WTC11 (cell line): ENCODE measurements around the gene SPACDR. TPM values are rescaled to one million over a fixed set of nuclear protein-coding genes. Genes with fewer than 3 reads are reported as not detected.

Source experiments
- ATAC-seq: fragments of 200-7000 bp; cut with Tn5 transposase; 2 replicates; pipeline ENCODE4 v1.10.0; 2021; ENCODE audit warnings: mild to moderate bottlenecking, moderate library complexity
- CTCF ChIA-PET: fragments of 300-600 bp; sonication (Branson Sonifier 250); formaldehyde crosslinking; loops from one replicate; lab custom pipeline; 2021; ENCODE audit warnings: antibody characterized with exemption; lab: Charles Lee
- POLR2A ChIA-PET: fragments of 350-600 bp; sonication (Branson Sonifier 250); formaldehyde crosslinking; loops from one replicate; lab custom pipeline; 2021; ENCODE audit warnings: antibody characterized with exemption; lab: Charles Lee
- DNase-seq: peaks from one replicate; pipeline ENCODE4 v3.0.0; 2021; ENCODE audit warnings: low spot score
- H3K27ac Mint-ChIP-seq: 2 replicates; pipeline ENCODE4 v1.8.0; 2021; ENCODE audit warnings: mixed read lengths
- H3K27me3 Mint-ChIP-seq: 2 replicates; pipeline ENCODE4 v1.8.0; 2021; ENCODE audit warnings: low read depth, mild to moderate bottlenecking, moderate library complexity, mixed read lengths
- H3K36me3 Mint-ChIP-seq: 2 replicates; pipeline ENCODE4 v1.8.0; 2021; ENCODE audit warnings: mixed read lengths
- H3K4me1 Mint-ChIP-seq: 2 replicates; pipeline ENCODE4 v1.8.0; 2022; ENCODE audit warnings: mixed read lengths
- H3K4me3 Mint-ChIP-seq: 2 replicates; pipeline ENCODE4 v1.8.0; 2021; ENCODE audit warnings: mild to moderate bottlenecking, moderate library complexity, mixed read lengths
- H3K9me3 Mint-ChIP-seq: 2 replicates; pipeline ENCODE4 v1.8.0; 2021; ENCODE audit warnings: mixed read lengths
- ARID4B ChIP-seq: sonication (generic); formaldehyde crosslinking; IDR thresholded peaks from 2 replicates; pipeline ENCODE4 v1.8.0; 2023; ENCODE audit warnings: missing genetic modification reagents, mild to moderate bottlenecking, borderline replicate concordance
- CTCF ChIP-seq: fragments of 200-600 bp; IDR thresholded peaks from 2 replicates; pipeline ENCODE4 v1.8.0; 2022; ENCODE audit warnings: antibody characterized with exemption
- E2F5 ChIP-seq: sonication (generic); formaldehyde crosslinking; IDR thresholded peaks from 2 replicates; pipeline ENCODE4 v1.8.1; 2022; ENCODE audit warnings: mild to moderate bottlenecking, moderate library complexity, missing genetic modification reagents
- ELF4 ChIP-seq: sonication (generic); formaldehyde crosslinking; IDR thresholded peaks from 2 replicates; pipeline ENCODE4 v1.8.1; 2022; ENCODE audit warnings: low read depth, mild to moderate bottlenecking, moderate library complexity, missing genetic modification reagents
- FOXK1 ChIP-seq: sonication (generic); formaldehyde crosslinking; IDR thresholded peaks from 2 replicates; pipeline ENCODE4 v1.8.0; 2022; ENCODE audit warnings: mild to moderate bottlenecking, moderate library complexity, missing genetic modification reagents
- KAT7 ChIP-seq: sonication (generic); formaldehyde crosslinking; IDR thresholded peaks from 2 replicates; pipeline ENCODE4 v1.8.1; 2023; ENCODE audit warnings: missing genetic modification reagents, mild to moderate bottlenecking, borderline replicate concordance
- MLX ChIP-seq: sonication (generic); formaldehyde crosslinking; IDR thresholded peaks from 2 replicates; pipeline ENCODE4 v1.8.1; 2023; ENCODE audit warnings: mild to moderate bottlenecking, missing genetic modification reagents, moderate library complexity
- NR2C2 ChIP-seq: sonication (generic); formaldehyde crosslinking; IDR thresholded peaks from 2 replicates; pipeline ENCODE4 v1.8.0; 2022; ENCODE audit warnings: mild to moderate bottlenecking, missing genetic modification reagents
- OVOL2 ChIP-seq: fragments of 250-450 bp; sonication (Bioruptor Pico); IDR thresholded peaks from 2 replicates; pipeline ENCODE4 v1.9.0; 2021; ENCODE audit warnings: mild to moderate bottlenecking, borderline replicate concordance
- SMAD3 ChIP-seq: sonication (generic); formaldehyde crosslinking; IDR thresholded peaks from 2 replicates; pipeline ENCODE4 v1.8.0; 2022; ENCODE audit warnings: missing genetic modification reagents, mild to moderate bottlenecking, borderline replicate concordance
- SP1 ChIP-seq: sonication (generic); formaldehyde crosslinking; conservative IDR thresholded peaks from 2 replicates; pipeline ENCODE4 v1.8.1; 2022; ENCODE audit warnings: missing genetic modification reagents
- TEAD1 ChIP-seq: sonication (generic); formaldehyde crosslinking; IDR thresholded peaks from 2 replicates; pipeline ENCODE4 v1.8.0; 2022; ENCODE audit warnings: mild to moderate bottlenecking, missing genetic modification reagents
- ZNF121 ChIP-seq: sonication (generic); formaldehyde crosslinking; IDR thresholded peaks from 2 replicates; pipeline ENCODE4 v1.8.0; 2023; ENCODE audit warnings: missing genetic modification reagents
- ZNF263 ChIP-seq: sonication (generic); formaldehyde crosslinking; IDR thresholded peaks from 2 replicates; pipeline ENCODE4 v1.8.1; 2022; ENCODE audit warnings: low read depth, mild to moderate bottlenecking, moderate library complexity, missing genetic modification reagents
- ZNF396 ChIP-seq: fragments of 250-450 bp; sonication (Bioruptor Pico); IDR thresholded peaks from 2 replicates; pipeline ENCODE4 v1.8.0; 2021; ENCODE audit warnings: mild to moderate bottlenecking, moderate library complexity, borderline replicate concordance
- ZNF423 ChIP-seq: fragments of 250-450 bp; sonication (Bioruptor Pico); IDR thresholded peaks from 2 replicates; pipeline ENCODE4 v2.1.2; 2022; ENCODE audit warnings: mild to moderate bottlenecking, moderate library complexity
- total RNA-seq: library from RNA; stranded (reverse); gene quantifications from 3 replicates; pipeline ENCODE4 v1.2.3, GENCODE V29; 2021
- TF ChIP-seq, protein P1 (sequence below): sonication (generic); formaldehyde crosslinking; IDR thresholded peaks from 2 replicates; pipeline ENCODE4 v1.8.1; 2023; ENCODE audit warnings: mild to moderate bottlenecking, missing genetic modification reagents
- TF ChIP-seq, protein P2 (sequence below): sonication (generic); formaldehyde crosslinking; IDR thresholded peaks from 2 replicates; pipeline ENCODE4 v1.8.1; 2022; ENCODE audit warnings: low read depth, mild to moderate bottlenecking, moderate library complexity, missing genetic modification reagents, borderline replicate concordance
- TF ChIP-seq, protein P3 (sequence below): sonication (generic); formaldehyde crosslinking; IDR thresholded peaks from 2 replicates; pipeline ENCODE4 v1.8.0; 2022; ENCODE audit warnings: missing genetic modification reagents

The SPACDR gene
- total RNA-seq, 1 experiment from 2014 or later = 0.33 TPM

DNA sequence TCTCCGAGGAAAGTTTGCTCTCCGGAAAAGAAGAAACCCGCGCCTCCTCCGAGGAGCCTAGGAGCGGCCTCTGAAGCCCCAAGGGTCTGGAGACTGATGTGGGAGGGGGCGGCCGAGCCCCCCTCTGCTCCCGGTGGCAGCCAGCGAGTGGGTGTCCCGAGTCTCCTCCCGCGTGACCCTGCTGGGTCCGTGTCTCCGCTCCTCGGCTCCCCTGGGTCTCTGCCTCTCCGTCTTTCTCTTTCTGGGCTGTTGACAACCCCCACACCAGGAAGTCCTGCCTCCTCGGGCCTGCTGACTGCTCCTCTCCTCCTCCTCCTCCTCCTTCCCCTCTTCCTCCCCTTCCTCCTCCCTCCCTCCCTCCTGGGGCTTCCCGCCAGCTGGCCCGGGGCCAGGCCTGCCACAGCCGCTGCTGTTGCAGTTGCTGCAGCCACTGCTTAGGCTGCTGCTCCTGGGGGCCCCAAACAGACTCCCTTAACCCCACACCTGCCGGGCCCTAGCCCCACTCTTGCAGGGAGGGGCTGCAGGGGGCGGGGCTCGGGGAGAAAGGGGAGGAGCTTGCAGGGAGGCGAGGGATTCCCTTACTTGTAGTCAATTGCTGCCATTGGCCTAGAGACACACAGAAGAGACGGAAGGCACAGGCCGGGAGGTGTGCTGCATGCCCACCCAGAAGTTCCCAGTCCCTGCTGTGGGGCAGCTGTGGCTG lies 15.0 kb upstream of the SPACDR start, which contains the start of gene TSC22D4 (continued):
- TF ChIP-seq, protein P1, sequence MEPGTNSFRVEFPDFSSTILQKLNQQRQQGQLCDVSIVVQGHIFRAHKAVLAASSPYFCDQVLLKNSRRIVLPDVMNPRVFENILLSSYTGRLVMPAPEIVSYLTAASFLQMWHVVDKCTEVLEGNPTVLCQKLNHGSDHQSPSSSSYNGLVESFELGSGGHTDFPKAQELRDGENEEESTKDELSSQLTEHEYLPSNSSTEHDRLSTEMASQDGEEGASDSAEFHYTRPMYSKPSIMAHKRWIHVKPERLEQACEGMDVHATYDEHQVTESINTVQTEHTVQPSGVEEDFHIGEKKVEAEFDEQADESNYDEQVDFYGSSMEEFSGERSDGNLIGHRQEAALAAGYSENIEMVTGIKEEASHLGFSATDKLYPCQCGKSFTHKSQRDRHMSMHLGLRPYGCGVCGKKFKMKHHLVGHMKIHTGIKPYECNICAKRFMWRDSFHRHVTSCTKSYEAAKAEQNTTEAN (CRISPR knock-in tag) = 0 out of 2 replicates have a peak, but pooled peaks have one; percentile 35
- no peak for TF ChIP-seq CTCF
- TF ChIP-seq ZNF121 (CRISPR knock-in tag) = no peak
- peak; percentile 90 for TF ChIP-seq FOXK1
- TF ChIP-seq OVOL2 = no peak
- peak; percentile 98 for TF ChIP-seq E2F5 (CRISPR knock-in tag)
- TF ChIP-seq ZNF263 (CRISPR knock-in tag) = peak; percentile 100
- TF ChIP-seq ZNF423 (CRISPR knock-in tag) = no peak
- peak; percentile 46; the same call in 1 of the 2 replicates for TF ChIP-seq TEAD1
- TF ChIP-seq KAT7 (CRISPR knock-in tag) = no peak
- TF ChIP-seq ELF4 (CRISPR knock-in tag) = peak; percentile 61; the same call in 1 of the 2 replicates
- TF ChIP-seq NR2C2 (CRISPR knock-in tag) = no peak

- Mint-ChIP-seq H3K9me3 (no peaks in the 10 kb centered on the region), H3K27me3 (no peaks in the 10 kb centered on the region), H3K27ac (no peak overlapping the region), H3K36me3 (no peaks in the 10 kb centered on the region), H3K4me1 (peaks cover 22% of the 10 kb centered on the region), H3K4me3 (peak overlapping the region; percentile 78)
- no peak for ATAC-seq
- ChIA-PET CTCF (interaction anchor here (0.7 to 7.3 kb wide), 16 partner anchors 8 to 214 kb away, joined by 3 to 82 read pairs (median 8); partner anchors contain the start of genes FBXO24 and LRCH4), POLR2A (interaction anchor here (0.6 to 1.9 kb wide), 3 partner anchors 49 to 1829 kb away, joined by 3 to 7 read pairs (median 3); partner anchors contain the start of genes AGFG2 and ZCWPW1)
- DNase-seq = no peak
- TF ChIP-seq OVOL2 (no peak), MLX (no peak), SMAD3 (CRISPR knock-in tag) (no peak), ZNF396 (CRISPR knock-in tag) (no peak), SP1 (no peak), ARID4B (no peak)
- TF ChIP-seq, protein P2, sequence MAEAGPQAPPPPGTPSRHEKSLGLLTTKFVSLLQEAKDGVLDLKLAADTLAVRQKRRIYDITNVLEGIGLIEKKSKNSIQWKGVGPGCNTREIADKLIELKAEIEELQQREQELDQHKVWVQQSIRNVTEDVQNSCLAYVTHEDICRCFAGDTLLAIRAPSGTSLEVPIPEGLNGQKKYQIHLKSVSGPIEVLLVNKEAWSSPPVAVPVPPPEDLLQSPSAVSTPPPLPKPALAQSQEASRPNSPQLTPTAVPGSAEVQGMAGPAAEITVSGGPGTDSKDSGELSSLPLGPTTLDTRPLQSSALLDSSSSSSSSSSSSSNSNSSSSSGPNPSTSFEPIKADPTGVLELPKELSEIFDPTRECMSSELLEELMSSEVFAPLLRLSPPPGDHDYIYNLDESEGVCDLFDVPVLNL (CRISPR knock-in tag) = no peak
- TF ChIP-seq, protein P1 (CRISPR knock-in tag) = no peak
- TF ChIP-seq, protein P3, sequence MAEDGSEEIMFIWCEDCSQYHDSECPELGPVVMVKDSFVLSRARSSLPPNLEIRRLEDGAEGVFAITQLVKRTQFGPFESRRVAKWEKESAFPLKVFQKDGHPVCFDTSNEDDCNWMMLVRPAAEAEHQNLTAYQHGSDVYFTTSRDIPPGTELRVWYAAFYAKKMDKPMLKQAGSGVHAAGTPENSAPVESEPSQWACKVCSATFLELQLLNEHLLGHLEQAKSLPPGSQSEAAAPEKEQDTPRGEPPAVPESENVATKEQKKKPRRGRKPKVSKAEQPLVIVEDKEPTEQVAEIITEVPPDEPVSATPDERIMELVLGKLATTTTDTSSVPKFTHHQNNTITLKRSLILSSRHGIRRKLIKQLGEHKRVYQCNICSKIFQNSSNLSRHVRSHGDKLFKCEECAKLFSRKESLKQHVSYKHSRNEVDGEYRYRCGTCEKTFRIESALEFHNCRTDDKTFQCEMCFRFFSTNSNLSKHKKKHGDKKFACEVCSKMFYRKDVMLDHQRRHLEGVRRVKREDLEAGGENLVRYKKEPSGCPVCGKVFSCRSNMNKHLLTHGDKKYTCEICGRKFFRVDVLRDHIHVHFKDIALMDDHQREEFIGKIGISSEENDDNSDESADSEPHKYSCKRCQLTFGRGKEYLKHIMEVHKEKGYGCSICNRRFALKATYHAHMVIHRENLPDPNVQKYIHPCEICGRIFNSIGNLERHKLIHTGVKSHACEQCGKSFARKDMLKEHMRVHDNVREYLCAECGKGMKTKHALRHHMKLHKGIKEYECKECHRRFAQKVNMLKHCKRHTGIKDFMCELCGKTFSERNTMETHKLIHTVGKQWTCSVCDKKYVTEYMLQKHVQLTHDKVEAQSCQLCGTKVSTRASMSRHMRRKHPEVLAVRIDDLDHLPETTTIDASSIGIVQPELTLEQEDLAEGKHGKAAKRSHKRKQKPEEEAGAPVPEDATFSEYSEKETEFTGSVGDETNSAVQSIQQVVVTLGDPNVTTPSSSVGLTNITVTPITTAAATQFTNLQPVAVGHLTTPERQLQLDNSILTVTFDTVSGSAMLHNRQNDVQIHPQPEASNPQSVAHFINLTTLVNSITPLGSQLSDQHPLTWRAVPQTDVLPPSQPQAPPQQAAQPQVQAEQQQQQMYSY (CRISPR knock-in tag) = no peak
These were observed 13.8 kb upstream of the SPACDR start for GRCh38 chr7:100477871-100478267.
